Body of pancreas (tissue), 4 donors: ENCODE results near the gene HOXD1.

Experiments
- CTCF ChIP-seq, 7 experiments: fragments of 450-650 bp in 4 of 7; fragments of 200-600 bp in 3 of 7; sonication (generic) in 3 of 7; IDR thresholded peaks; one replicate each; pipeline ENCODE4 v1.5.1; 2016 to 2019; ENCODE audit warnings: antibody characterized with exemption in 7 of 7
- POLR2A ChIP-seq, 3 donors: fragments of 450-650 bp; IDR thresholded peaks; one replicate each; pipeline ENCODE4 v1.6.1; 2016; ENCODE audit warnings: antibody characterized with exemption in 3 of 3, mild to moderate bottlenecking in 2 of 3

DNA sequence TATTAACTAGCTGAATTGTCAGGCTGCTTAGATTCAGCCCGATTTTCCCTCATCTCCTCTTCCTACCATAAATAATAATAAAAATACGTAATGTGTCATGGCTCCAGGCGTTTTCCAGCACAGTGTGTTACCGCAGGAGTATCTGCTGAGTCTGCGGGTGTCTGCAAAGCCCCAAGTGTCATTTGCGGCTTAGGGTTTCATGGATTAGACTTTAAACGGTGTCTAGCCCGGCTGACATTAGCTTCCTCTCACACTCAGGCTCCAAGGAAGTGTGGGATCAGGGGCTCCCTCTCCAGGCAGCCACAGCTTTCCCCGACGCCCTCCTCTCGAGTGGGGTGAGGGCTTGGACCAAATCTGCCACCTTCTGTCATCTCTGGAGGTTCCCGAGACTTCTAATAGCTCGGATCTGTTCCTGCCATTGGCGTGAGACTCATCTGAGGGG, 14.1 kb upstream of the HOXD1 start:
- TF ChIP-seq CTCF (IDR thresholded peaks at IDR 0.05) (no peak), POLR2A (IDR thresholded peaks at IDR 0.05) (no peak)
